DND-41 (cell line): ENCODE data around the gene IL1R2.

Source experiments
- ATAC-seq: fragments of 200-7000 bp; cut with Tn5 transposase; 3 replicates; pipeline ENCODE4 v1.9.1; 2021; ENCODE audit warnings: low read depth; ENCODE audit not compliant: insufficient read depth
- DNase-seq: peaks from one replicate; pipeline ENCODE4 v3.0.0-alpha.2; 2020
- H2AFZ ChIP-seq: 2 replicates; pipeline ENCODE4 v1.6.0; 2012; ENCODE audit warnings: low read depth, low read length
- H3K27ac ChIP-seq: 2 replicates; pipeline ENCODE4 v1.5.1; 2012; ENCODE audit warnings: low read length, inconsistent platforms
- H3K27me3 ChIP-seq: fragments of 200-600 bp; sonication (generic); 2 replicates; pipeline ENCODE4 v1.6.0; 2012; ENCODE audit warnings: low read length, mild to moderate bottlenecking, inconsistent platforms; ENCODE audit not compliant: insufficient read depth, poor library complexity
- H3K36me3 ChIP-seq: 2 replicates; pipeline ENCODE4 v1.5.1; 2012; ENCODE audit warnings: low read length, inconsistent platforms; ENCODE audit not compliant: insufficient read depth
- H3K4me1 ChIP-seq: 2 replicates; pipeline ENCODE4 v1.5.1; 2012; ENCODE audit warnings: mild to moderate bottlenecking, low read length; ENCODE audit not compliant: insufficient read depth
- H3K4me2 ChIP-seq: 2 replicates; pipeline ENCODE4 v1.6.0; 2012; ENCODE audit warnings: mild to moderate bottlenecking, moderate library complexity, low read length, inconsistent platforms; ENCODE audit not compliant: insufficient read depth
- H3K4me3 ChIP-seq, 2 experiments: fragments of 200-600 bp in 1 of 2; shearing (Covaris generic) in 1 of 2; 2 replicates each; pipeline ENCODE4 v1.5.1; 2012 to 2016; ENCODE audit warnings: inconsistent platforms in 2 of 2, low read length in 2 of 2, mild to moderate bottlenecking in 2 of 2, low read depth in 1 of 2, moderate library complexity in 1 of 2
- H3K79me2 ChIP-seq: 2 replicates; pipeline ENCODE4 v1.6.0; 2012; ENCODE audit warnings: low read length, inconsistent platforms; ENCODE audit not compliant: insufficient read depth
- H3K9ac ChIP-seq: 2 replicates; pipeline ENCODE4 v1.6.0; 2012; ENCODE audit warnings: low read depth, mild to moderate bottlenecking, inconsistent platforms, low read length, moderate library complexity
- H3K9me3 ChIP-seq: 2 replicates; pipeline ENCODE4 v1.5.1; 2012; ENCODE audit warnings: low read length, moderate library complexity, mild to moderate bottlenecking, inconsistent platforms; ENCODE audit not compliant: insufficient read depth, severe bottlenecking
- H4K20me1 ChIP-seq: 2 replicates; pipeline ENCODE4 v1.6.0; 2012; ENCODE audit warnings: low read length; ENCODE audit not compliant: insufficient read depth
- CTCF ChIP-seq: IDR thresholded peaks from 2 replicates; pipeline ENCODE4 v1.5.1; 2012; ENCODE audit warnings: borderline replicate concordance, low read length, moderate library complexity, mild to moderate bottlenecking; ENCODE audit not compliant: poor library complexity, severe bottlenecking; ENCODE audit errors: extremely low read depth
- EZH2 ChIP-seq: IDR thresholded peaks from 3 replicates; pipeline ENCODE4 v1.6.1; 2012; ENCODE audit warnings: borderline replicate concordance, low read depth, mild to moderate bottlenecking, moderate library complexity, low read length, inconsistent platforms; ENCODE audit not compliant: severe bottlenecking

Gene IL1R2

GRCh38 chr2:102032368-102033030 lies 40.7 kb downstream of the IL1R2 start:
- Histone ChIP-seq H2AFZ (no peak overlapping the region), H3K36me3 (no peaks in the 10 kb centered on the region), H3K4me1 (peaks cover 8% of the 10 kb centered on the region), H3K9me3 (no peaks in the 10 kb centered on the region), H3K9ac (no peak overlapping the region), H3K4me3 (no peak overlapping the region), H4K20me1 (no peaks in the 10 kb centered on the region), H3K27ac (no peak overlapping the region), H3K4me2 (no peak overlapping the region), H3K27me3 (peaks cover 5% of the 10 kb centered on the region), H3K79me2 (no peaks in the 10 kb centered on the region)
- DNase-seq (no peak), ATAC-seq (no peak)
- TF ChIP-seq CTCF (no peak), EZH2 (no peak)

- H2AFZ ChIP-seq = no peak overlapping the region
- no peak overlapping the region for H3K4me2 ChIP-seq
These were observed 41.4 kb downstream of the IL1R2 start for GRCh38 chr2:102033031-102033749.

GRCh38 chr2:102033750-102034682 lies 42.3 kb downstream of the IL1R2 start:
- H3K27ac ChIP-seq = no peak overlapping the region
- no peak overlapping the region for H3K4me3 ChIP-seq
- H4K20me1 ChIP-seq = no peaks in the 10 kb centered on the region
- no peaks in the 10 kb centered on the region for H3K79me2 ChIP-seq
- no peak for TF ChIP-seq CTCF
- no peak for TF ChIP-seq EZH2
- H3K9me3 ChIP-seq = no peaks in the 10 kb centered on the region
- DNase-seq (no peak), ATAC-seq (no peak)
- H3K27me3 ChIP-seq = peaks cover 5% of the 10 kb centered on the region
- H3K36me3 ChIP-seq = no peaks in the 10 kb centered on the region
- no peak overlapping the region for H2AFZ ChIP-seq
- peaks cover 8% of the 10 kb centered on the region for H3K4me1 ChIP-seq
- H3K9ac ChIP-seq = no peak overlapping the region
- H3K4me2 ChIP-seq = no peak overlapping the region

More at GRCh38 chr2:102033031-102033749, 41.4 kb downstream of the IL1R2 start:
- peaks cover 8% of the 10 kb centered on the region for H3K4me1 ChIP-seq
- no peaks in the 10 kb centered on the region for H3K79me2 ChIP-seq
- H4K20me1 ChIP-seq = no peaks in the 10 kb centered on the region
- TF ChIP-seq CTCF (no peak), EZH2 (no peak)
- H3K9ac ChIP-seq = no peak overlapping the region
- peak; percentile 64 for DNase-seq
- no peaks in the 10 kb centered on the region for H3K36me3 ChIP-seq
- H3K27me3 ChIP-seq = peaks cover 5% of the 10 kb centered on the region
- H3K9me3 ChIP-seq = no peaks in the 10 kb centered on the region
- H3K27ac ChIP-seq = no peak overlapping the region
- H3K4me3 ChIP-seq = no peak overlapping the region
- ATAC-seq = peak; percentile 99
